Left ventricle myocardium inferior (tissue), 1 donor: ENCODE results near the gene COASY. TPM values are rescaled to one million over a fixed set of nuclear protein-coding genes. Genes with fewer than 3 reads are reported as not detected.
A peak's percentile ranks its signal among the peaks of the same experiment; 100 is the strongest.
"Not testable (repeated sequence)": the region's sequence is repeated elsewhere in the genome, so short reads cannot be mapped to it uniquely, and the experiment has no call there.

Experiments
- DNase-seq: peaks from one replicate; pipeline ENCODE4 v3.0.0-alpha.2; 2020
- H3K27ac ChIP-seq: fragments of 200-600 bp; replicated peaks from 2 replicates; pipeline ENCODE4 v1.8.0; 2021
- H3K27me3 ChIP-seq: fragments of 200-600 bp; 2 replicates; pipeline ENCODE4 v1.8.0; 2021; ENCODE audit warnings: low read depth
- H3K36me3 ChIP-seq: fragments of 200-600 bp; 2 replicates; pipeline ENCODE4 v1.8.0; 2021
- H3K4me1 ChIP-seq: fragments of 200-600 bp; 2 replicates; pipeline ENCODE4 v1.8.0; 2021
- H3K4me3 ChIP-seq: fragments of 200-600 bp; 2 replicates; pipeline ENCODE4 v1.8.0; 2021; ENCODE audit warnings: mild to moderate bottlenecking, moderate library complexity
- H3K9me3 ChIP-seq: fragments of 200-600 bp; replicated peaks from 2 replicates; pipeline ENCODE4 v1.8.0; 2021
- CTCF ChIP-seq: fragments of 200-600 bp; IDR thresholded peaks from 2 replicates; pipeline ENCODE4 v1.8.0; 2021; ENCODE audit warnings: antibody characterized with exemption, mild to moderate bottlenecking, borderline replicate concordance
- intact Hi-C: fragments of 100-400 bp; cut with micrococcal nuclease; formaldehyde crosslinking; loops from one replicate; pipeline ENCODE4 v1.11.0; 2022
- total RNA-seq: library from RNA; stranded (reverse); fragmentation: NEBNext Ultra II Directional; extraction: Animal tissue kit (Norgen Biotek cat#: 25700); gene quantifications from one replicate; pipeline ENCODE4 v1.2.1, GENCODE V29; 2021
- donor health status: DM: no; HTN: yes; CAD: no; lungs with severe emphysema.

The COASY gene
- total RNA-seq, 1 donor from 2014 or later = 48.8 TPM

DNA sequence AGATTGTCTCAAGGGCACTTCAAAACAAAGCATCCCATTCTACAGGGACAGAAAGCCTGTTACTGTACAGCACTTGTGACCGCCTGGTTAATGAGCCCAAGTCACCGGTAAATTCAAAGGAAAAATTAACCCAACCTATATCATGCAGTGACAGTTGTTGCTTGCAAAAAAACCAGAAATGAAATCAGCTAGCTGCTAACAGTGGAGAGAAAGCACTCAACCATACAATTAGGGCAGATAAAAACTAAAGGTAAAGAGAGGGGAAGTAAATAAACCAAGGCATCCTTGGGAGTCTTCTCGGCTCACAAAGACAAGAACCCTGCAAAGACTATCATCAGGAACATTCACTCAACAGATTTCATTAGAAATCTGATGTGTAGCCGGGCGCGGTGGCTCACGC lies 41.4 kb downstream of the COASY start:
- Histone ChIP-seq H3K27me3 (no peaks in the 10 kb centered on the region), H3K9me3 (no peaks in the 10 kb centered on the region), H3K4me3 (no peak overlapping the region), H3K27ac (no peak overlapping the region), H3K4me1 (peaks cover 68% of the 10 kb centered on the region), H3K36me3 (no peaks in the 10 kb centered on the region)
- no peak for TF ChIP-seq CTCF
- intact Hi-C loops = no loop called here
- DNase-seq = no peak

DNA sequence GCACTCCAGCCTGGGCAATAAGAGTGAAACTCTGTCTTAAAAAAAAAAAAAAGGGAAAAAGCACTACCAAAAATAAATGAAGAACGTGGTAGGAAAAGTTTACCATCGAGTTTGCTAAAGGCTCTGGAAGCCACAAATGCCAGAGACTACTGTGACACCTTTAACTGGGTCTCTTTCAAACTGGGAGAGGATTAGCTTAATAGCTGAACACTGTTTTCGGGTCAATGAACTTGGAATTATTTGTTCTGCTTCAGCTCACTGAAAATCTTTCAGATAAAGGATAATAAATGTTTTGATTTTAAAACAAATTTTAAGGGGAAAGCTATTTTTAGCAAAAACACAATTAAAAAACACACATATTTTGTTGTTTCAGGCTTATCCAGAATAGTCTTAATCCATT lies 45.8 kb downstream of the COASY start:
- Histone ChIP-seq H3K4me3 (peak overlapping the region; percentile 98), H3K36me3 (peaks cover 13% of the 10 kb centered on the region), H3K9me3 (no peaks in the 10 kb centered on the region), H3K27me3 (no peaks in the 10 kb centered on the region), H3K4me1 (peaks cover 68% of the 10 kb centered on the region), H3K27ac (peak overlapping the region; percentile 97)
- intact Hi-C loops = no loop called here
- TF ChIP-seq CTCF = no peak
- no peak for DNase-seq

GRCh38 chr17:42608305-42609181 lies 46.6 kb downstream of the COASY start:
- Histone ChIP-seq H3K4me3 (peak overlapping the region; percentile 98), H3K4me1 (peaks cover 68% of the 10 kb centered on the region), H3K27me3 (no peaks in the 10 kb centered on the region), H3K27ac (peak overlapping the region; percentile 97), H3K9me3 (no peaks in the 10 kb centered on the region), H3K36me3 (peaks cover 20% of the 10 kb centered on the region)
- DNase-seq = peak; percentile 20
- TF ChIP-seq CTCF = no peak
- intact Hi-C loops = no loop called here

- Histone ChIP-seq H3K36me3 (peaks cover 28% of the 10 kb centered on the region), H3K27ac (peak within 1 kb of the TSS; percentile 97), H3K27me3 (no peaks in the 10 kb centered on the region), H3K4me1 (peaks cover 62% of the 10 kb centered on the region), H3K4me3 (peak within 1 kb of the TSS; percentile 98), H3K9me3 (no peaks in the 10 kb centered on the region)
- peak; percentile 99 for DNase-seq
- intact Hi-C loops = no loop called here
- peak; percentile 39 for TF ChIP-seq CTCF
Observed at GRCh38 chr17:42609182-42609813, 47.4 kb downstream of the COASY start, which contains the start of the genes RETREG3 and TUBG1. Gene RETREG3 (minus strand): TSS chr17:42609374. CDS start chr17:42609324, 50 bp downstream. Gene TUBG1 (plus strand): TSS chr17:42609683. CDS start chr17:42609738, 55 bp downstream.

DNA sequence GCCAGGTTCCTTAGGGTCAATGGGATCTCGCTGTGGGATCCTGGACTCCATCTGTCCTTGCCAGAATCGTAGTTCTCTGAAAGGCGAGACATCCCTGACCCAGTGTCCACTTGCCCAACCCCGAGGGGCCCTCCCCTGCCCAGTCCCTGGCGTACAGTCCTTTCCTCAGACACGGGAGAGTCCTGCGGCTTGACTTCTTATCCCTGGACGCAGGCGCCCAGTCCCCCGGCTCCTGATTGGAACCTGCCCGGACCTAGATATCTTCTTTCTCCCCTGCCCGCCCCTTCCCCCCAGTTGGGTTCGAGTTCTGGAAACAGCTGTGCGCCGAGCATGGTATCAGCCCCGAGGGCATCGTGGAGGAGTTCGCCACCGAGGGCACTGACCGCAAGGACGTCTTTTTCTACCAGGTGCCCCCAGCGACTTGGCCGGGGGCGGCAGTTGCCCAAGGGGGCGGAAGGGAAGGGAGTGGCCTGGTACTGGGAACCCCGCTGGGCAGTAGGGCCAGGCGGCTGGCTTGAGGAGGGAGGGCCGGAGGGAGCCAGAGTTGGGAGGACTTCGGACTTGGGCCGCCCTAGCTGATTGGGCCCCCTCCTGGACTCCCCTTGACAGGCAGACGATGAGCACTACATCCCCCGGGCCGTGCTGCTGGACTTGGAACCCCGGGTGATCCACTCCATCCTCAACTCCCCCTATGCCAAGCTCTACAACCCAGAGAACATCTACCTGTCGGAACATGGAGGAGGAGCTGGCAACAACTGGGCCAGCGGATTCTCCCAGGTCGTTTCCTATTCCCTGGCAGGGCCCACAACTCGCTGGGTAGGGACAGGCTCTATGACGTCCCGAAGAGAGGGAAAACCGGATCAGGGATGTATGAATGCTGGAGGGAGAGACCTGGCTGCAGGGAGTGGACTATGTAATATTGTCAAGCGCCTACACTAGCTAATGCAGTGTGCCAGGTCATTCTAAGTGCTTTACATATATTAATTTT lies 48.2 kb downstream of the COASY start:
- Histone ChIP-seq H3K4me3 (peak overlapping the region; percentile 98), H3K4me1 (peaks cover 54% of the 10 kb centered on the region), H3K36me3 (peaks cover 36% of the 10 kb centered on the region), H3K27ac (peak overlapping the region; percentile 97)
- not testable (repeated sequence) for DNase-seq, H3K27me3 ChIP-seq, H3K9me3 ChIP-seq
- intact Hi-C loops = loop anchor here (10.0 kb wide), 1 partner anchor 65 kb away; the partner anchor contains the start of gene PLEKHH3
